Breast epithelium (tissue), 3 donors: ENCODE results near the gene MDM4.

ENCODE experiments used
- POLR2A ChIP-seq: fragments of 450-650 bp; IDR thresholded peaks from one replicate; pipeline ENCODE4 v1.6.1; 2016; ENCODE audit warnings: antibody characterized with exemption, mild to moderate bottlenecking, moderate library complexity
- POLR2AphosphoS5 ChIP-seq, 3 donors: sonication (generic); formaldehyde crosslinking; IDR thresholded peaks; one replicate each; pipeline ENCODE4 v1.6.1; 2017; ENCODE audit warnings: antibody characterized with exemption in 3 of 3
- TF ChIP-seq, protein P1 (sequence below), 3 donors: fragments of 450-650 bp; IDR thresholded peaks; one replicate each; pipeline ENCODE4 v1.5.1; 2016 to 2017; ENCODE audit warnings: antibody characterized with exemption in 3 of 3, mild to moderate bottlenecking in 3 of 3, moderate library complexity in 3 of 3

DNA sequence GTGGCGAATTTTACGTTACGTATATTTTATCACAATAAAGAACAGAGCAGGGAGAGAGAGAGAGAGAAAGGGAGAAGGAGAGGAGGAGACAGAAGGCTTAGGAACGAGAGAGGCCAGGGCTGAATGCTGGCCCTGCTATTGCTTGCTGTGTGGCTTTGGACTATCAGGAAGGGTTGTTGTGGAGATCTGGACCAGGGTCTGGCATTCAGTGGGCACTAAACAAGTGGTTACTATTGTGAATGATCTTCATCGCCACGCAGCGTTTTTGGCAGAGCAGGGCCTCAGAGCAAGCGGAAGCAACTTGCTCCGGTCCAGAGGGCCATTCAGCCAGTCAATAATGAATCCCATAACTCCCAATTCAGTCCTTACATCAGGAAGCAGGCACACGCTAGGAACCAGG, 48.0 kb upstream of the MDM4 start:
- TF ChIP-seq, protein P1, sequence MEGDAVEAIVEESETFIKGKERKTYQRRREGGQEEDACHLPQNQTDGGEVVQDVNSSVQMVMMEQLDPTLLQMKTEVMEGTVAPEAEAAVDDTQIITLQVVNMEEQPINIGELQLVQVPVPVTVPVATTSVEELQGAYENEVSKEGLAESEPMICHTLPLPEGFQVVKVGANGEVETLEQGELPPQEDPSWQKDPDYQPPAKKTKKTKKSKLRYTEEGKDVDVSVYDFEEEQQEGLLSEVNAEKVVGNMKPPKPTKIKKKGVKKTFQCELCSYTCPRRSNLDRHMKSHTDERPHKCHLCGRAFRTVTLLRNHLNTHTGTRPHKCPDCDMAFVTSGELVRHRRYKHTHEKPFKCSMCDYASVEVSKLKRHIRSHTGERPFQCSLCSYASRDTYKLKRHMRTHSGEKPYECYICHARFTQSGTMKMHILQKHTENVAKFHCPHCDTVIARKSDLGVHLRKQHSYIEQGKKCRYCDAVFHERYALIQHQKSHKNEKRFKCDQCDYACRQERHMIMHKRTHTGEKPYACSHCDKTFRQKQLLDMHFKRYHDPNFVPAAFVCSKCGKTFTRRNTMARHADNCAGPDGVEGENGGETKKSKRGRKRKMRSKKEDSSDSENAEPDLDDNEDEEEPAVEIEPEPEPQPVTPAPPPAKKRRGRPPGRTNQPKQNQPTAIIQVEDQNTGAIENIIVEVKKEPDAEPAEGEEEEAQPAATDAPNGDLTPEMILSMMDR (IDR thresholded peaks at IDR 0.05): no peak
- TF ChIP-seq POLR2A: no peak
- TF ChIP-seq POLR2AphosphoS5 (IDR thresholded peaks at IDR 0.05): no peak
